ENCODE results near the gene METTL27.
"Not testable (repeated sequence)": the region's sequence is repeated elsewhere in the genome, so short reads cannot be mapped to it uniquely, and the experiment has no call there.

The METTL27 gene

DNA sequence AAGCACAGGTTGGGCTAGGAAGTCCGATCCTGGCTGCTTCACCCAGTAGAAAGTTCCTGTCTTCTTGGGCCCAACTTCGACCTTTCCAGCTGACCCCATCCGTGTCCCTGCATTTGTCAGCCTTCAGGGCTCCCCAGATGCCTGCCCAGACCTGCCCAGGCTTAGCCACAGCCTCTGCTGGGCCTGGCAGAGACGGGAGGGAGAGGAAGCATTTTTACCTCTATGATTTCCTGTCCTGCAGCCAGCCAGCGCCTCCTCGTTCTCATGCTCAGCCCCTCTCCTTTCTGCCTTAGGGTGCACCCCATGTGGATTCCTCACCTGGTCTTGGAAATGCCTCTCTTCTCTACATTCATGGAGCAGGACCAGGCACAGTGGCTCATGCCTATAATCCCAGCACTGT lies 3.7 kb downstream of the METTL27 start:
- no peak for DNase-seq

DNA sequence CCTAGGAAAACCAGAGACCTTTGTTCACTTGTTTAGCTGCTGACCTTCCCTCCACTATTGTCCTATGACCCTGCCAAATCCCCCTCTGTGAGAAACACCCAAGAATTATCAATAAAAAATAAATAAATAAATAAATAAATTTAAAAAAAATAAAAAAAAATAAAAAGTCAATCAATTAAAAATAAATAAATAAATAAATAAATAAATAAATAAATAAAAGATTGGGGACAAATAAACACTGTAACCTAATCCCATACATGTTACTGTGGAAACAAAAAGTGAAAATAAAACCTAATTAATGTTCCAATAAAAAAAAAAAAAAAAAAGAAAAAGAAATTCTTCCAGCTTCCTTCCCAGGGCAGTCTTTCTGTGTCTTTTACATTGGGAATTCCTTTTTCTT lies 5.1 kb downstream of the METTL27 start:
- DNase-seq = not testable (repeated sequence)

DNA sequence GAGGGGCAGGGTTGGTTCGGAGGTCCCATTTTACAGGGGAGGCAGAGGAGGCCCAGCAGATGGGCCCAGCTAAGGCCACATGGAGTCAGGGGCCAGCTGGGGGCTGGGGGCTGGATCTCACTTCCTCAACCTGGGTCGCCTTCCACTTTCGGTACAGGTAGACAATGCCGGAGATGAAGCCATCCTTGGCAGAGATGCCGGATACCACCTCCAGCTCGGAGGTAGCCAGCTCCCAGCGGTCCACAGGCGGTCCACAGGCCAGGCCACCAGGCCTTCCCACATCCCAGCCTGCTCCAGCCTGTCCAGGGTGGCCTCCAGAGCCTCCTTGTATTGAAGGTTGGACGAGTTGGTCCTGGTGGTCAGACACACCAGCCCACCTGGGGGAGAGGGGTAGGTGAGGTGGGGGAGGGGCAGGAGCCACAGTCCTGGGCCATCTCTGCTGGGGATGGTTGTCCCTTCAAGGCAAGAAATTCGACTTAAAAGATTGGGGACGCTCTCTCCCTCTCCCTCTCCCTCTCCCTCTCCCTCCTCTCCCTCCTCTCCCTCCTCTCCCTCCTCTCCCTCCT lies 7.6 kb downstream of the METTL27 start:
- no peak for DNase-seq

DNA sequence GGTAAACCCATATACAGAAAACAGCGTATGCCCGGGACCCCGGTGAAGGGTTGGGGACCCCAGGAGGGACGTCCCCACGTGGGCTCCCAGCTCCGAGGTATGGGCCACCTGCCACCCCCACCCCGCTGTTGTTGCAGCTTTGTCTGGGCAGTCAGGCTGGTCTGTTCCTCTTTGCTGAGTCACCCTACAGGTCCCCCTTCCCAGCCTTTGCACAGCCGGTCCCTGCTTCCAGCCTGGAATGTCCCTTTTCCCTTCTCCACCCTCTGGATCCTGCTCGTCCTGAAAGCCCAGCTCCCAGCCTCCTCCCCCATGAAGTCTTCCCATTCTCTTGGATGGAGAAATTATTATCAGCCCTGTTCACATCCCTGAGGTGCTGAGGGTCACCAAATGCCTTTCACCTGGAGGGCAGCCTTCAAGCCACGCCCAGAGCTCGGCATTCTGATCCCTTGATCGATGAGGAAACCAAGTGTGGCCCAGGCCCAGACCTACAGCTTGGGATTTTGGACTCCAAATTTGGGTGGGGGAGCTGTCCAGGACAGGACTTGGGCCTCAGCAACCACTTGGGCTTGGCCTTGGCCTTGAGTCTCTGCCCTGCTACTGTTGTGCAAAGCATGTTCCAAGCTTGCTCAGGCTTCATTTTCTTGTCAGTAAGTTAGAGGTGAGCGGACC lies 8.9 kb downstream of the METTL27 start:
- DNase-seq = no peak

DNA sequence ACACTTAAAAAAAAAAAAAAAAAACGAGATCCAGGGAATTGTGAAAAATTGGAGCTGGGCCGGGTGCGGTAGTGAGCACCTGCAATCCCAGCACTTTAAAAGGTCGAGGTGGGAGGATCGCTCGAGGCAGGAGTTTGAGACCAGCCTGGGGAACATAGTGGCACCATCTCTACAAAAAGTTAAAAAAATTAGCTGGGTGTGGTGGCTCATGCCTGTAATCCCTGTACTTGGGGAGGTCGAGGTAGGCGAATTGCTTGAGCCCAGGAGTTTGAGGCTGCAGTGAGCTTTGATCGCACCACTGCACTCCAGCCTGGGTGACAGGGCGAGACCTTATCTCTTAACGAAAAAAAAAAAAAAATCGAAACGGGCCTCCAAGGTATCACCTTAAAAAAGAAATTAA lies 9.5 kb downstream of the METTL27 start:
- no peak for DNase-seq

DNA sequence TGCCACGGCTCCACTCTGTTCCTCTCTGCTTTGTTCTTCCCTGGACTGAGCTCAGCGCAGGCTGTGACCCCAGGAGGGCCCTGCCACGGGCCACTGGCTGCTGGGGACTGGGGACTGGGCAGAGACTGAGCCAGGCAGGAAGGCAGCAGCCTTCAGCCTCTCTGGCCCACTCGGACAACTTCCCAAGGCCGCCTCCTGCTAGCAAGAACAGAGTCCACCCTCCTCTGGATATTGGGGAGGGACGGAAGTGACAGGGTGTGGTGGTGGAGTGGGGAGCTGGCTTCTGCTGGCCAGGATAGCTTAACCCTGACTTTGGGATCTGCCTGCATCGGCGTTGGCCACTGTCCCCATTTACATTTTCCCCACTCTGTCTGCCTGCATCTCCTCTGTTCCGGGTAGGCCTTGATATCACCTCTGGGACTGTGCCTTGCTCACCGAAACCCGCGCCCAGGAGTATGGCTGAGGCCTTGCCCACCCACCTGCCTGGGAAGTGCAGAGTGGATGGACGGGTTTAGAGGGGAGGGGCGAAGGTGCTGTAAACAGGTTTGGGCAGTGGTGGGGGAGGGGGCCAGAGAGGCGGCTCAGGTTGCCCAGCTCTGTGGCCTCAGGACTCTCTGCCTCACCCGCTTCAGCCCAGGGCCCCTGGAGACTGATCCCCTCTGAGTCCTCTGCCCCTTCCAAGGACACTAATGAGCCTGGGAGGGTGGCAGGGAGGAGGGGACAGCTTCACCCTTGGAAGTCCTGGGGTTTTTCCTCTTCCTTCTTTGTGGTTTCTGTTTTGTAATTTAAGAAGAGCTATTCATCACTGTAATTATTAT lies 10.3 kb downstream of the METTL27 start:
- DNase-seq = peak; percentile 82

DNA sequence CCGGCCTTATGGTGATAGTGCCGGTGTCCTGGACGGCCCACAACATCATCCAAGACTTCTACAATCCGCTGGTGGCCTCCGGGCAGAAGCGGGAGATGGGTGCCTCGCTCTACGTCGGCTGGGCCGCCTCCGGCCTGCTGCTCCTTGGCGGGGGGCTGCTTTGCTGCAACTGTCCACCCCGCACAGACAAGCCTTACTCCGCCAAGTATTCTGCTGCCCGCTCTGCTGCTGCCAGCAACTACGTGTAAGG lies 10.8 kb downstream of the METTL27 start:
- no peak for DNase-seq

DNA sequence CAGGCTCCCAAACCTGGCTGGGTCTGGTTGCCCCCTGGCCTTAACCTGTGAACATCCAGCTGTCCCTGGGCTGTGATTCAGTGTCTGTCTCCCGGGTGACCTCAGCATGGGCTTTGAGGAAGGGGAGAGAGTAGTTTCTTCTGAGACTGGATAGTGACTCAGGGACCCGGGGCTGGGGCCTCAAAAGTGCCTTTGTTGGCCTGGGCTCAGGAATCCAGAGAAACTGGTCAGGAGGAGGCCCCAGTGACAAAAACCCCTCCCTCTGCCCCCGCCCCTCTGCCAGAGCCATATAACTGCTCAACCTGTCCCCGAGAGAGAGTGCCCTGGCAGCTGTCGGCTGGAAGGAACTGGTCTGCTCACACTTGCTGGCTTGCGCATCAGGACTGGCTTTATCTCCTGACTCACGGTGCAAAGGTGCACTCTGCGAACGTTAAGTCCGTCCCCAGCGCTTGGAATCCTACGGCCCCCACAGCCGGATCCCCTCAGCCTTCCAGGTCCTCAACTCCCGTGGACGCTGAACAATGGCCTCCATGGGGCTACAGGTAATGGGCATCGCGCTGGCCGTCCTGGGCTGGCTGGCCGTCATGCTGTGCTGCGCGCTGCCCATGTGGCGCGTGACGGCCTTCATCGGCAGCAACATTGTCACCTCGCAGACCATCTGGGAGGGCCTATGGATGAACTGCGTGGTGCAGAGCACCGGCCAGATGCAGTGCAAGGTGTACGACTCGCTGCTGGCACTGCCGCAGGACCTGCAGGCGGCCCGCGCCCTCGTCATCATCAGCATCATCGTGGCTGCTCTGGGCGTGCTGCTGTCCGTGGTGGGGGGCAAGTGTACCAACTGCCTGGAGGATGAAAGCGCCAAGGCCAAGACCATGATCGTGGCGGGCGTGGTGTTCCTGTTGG lies 11.4 kb downstream of the METTL27 start, which contains the start of gene CLDN4:
TSS of gene CLDN4 (plus strand) at position 316 of the 903 bp plus-strand sequence. CDS start at position 522, 206 bp downstream.
- peak; percentile 70 for DNase-seq

DNA sequence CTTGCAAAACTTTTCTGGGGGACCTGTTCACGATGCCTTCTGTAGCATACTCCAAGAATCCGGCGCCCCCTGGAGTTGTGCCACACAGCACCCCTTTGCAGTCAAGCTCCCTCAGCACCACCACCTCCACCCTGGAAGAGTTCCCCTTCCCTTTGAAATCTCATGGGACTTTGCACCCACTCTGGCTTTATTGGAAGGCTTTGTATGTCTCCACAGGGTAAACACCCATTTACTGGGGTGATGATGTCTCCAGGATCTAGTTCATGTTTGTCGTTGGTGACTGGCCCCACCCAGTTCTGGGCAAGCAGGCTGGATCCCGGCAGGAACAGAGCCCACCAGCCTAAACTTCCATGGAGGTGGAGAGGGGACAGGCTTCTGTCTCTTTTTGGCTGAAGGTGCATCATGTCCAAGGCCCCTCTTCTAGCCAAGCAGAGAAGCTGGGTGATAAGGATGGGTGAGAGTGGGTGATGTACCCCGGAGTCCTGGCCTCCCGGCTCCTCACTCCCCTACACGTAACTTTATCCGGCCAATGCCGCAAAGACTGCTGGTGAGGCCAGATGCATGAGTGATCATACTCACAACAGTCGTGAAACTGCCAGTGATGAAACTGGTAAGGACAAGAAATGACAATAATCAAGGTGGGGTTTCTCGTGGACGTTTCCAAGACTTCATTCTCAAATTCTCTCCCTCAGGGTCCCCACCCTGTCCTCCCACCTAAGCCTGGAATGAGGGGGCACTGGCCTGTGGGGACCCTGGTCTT lies 12.2 kb downstream of the METTL27 start:
- DNase-seq = no peak

DNA sequence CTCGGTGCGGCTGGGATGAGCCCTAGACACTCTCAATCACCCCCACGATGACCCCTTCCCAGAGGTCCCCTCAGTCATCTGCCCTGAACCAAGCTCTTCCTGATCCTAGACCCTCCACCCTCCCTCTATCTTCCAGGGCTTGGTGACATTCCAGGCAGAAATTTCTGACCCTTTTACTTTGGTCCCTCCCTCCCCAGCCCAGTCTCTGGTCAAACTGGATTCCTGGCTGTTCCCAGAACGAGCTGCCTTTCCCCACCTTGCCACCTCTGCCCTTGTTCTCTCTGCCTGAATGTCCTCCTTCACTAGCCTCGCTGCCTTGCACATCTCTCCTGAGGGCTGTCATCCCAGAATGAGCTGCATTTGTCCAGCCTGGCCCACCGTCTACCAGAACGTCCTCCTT lies 12.8 kb downstream of the METTL27 start:
- no peak for DNase-seq

DNA sequence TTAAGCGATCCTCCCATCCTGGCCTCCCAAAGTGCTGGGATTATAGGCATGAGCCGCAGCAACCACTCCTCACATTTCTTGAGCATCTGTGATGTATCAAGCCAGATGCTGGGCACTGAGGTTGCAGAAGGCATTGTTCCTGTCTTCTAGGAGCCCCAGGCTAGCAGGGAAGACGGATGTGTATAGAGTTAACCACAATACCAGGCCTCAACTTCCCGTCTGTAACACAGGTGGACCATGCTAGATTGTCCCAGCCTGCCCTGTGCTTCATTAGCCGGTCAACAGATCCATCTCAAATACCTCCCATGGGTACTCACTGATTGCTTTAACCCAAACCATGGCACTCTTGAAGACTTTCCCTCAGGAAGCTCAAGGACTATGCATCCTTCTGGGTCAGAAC lies 13.3 kb downstream of the METTL27 start:
- DNase-seq = no peak

DNA sequence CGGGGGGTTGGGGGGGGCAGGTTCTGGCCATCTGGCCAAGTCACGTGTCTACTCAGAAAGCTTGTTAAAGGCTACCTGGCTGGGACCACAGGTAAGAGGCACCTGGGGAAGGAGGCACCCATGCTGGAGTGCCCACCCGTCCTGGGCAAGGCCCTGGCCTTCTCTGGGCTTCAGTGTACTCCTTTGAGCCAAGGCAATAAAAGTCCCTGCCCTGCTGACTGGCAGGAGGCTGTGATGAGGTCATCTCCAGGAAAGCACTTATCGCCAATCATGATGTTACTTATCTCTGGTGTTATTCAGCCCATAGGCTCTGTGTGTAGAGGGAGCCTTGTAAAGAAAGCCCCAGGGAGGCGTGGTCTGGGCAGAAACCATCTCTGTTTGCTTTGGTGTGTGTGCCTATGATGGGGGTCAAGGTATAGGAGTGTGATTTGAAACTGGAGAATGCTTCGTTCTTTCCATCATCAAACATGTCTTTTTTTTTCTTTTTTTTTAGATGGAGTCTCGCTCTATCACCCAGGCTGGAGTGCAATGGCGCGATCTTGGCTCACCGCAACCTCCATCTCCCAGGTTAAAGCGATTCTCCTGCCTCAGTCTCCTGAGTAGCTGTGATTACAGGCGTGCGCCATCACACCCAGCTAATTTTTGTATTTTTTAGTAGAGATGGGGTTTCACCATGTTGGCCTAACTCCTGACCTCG lies 14.1 kb downstream of the METTL27 start:
- peak; percentile 95 for DNase-seq

DNA sequence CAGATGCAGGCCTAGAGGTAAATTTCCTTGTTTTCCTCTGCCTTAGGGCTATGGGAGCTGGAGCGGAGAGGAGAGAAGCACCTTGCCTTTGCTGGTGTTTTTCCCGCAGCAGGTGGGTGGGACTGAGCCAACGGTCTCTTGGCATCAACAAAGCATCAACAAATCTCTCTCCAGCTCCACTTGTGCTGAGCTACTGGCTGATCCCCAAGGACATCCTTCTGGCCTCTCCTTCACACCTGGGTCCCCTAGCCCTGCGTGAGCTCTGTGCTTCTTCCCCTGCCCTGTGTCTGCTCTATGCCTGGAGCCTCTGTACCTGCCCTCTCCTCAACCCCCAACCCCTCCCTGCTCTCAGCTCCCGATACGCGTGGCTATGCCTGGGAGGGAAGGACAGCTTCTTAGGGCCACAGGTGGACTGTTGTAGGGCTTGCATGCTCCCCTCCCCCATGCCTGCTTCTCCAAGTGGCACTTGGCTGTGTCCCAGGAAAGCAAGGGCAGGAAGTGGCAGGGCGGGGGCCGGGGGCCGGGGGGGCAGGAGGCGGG lies 14.7 kb downstream of the METTL27 start:
- peak; percentile 95 for DNase-seq

DNA sequence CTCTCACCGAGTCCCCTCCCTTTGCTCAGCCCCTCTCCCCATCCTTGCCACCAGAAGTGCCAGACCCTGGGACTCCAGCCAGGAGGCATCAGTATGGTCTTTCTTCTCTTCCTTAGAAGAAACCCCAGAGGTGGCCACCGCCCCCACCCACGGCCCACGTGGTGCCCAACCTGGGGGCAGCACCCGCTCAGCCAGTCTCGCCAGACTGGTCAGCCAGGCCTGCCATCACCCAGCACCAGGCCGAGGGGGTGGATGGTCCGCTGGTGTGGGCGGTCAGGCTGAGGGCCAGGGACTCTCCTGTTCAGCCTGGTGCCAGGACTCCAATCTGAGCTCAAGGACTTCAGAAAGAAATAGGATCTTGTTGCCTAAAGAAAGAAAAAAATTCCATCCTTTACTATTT lies 17.3 kb downstream of the METTL27 start:
- DNase-seq = no peak

DNA sequence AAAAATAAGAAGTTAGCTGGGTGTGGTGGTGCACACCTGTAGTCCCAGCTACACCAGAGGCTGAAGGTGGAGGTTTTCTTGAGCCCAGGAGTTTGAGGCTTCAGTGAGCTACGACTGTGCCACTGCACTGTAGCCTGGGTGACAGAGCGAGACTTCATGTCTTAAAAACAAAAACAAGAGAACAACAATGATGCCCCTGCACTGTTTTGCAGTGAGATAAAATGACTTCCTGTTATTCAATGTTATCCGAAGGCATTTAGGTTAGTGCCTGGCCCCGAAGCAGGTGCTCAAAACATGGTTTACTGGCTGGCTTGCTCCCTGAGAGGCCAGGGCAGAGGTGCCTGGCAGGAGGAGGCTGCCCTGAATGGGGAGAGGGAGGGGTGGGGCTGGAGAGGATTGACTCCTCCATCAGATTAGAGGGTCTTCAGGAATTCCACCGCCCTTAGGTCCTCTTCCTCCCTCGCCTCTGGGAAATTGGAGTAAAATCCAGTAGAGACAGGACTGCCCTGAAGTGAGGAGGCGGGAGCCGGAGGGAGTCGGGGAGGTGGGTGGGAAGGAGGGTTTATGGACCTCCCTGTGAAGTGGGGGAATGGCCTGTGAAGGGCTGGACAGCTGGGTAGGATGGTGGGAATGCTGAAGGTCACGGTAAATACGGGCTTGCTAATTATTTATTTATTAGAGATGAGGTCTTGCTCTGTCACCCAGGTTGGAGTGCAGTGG lies 18.3 kb downstream of the METTL27 start:
- DNase-seq = no peak

DNA sequence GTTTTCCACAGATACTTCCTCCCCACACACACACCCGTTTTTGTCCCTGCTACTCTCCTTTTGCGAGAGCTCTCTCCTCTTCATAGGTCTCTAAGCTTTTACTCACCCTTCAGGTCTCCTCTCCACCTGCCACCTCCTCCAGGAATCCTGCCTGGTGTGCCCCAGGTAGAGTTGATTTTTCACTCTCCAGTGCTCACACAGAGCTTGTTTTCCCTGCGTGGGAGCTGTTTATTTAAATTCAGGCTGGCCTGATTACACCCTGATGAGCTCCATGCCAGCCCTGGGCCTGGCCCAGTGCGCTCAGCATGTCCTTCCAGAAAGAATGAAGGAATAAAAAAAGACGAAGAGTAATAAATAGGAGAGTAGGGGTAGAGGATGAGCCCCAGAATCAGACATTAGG lies 19.1 kb downstream of the METTL27 start:
- DNase-seq = no peak

DNA sequence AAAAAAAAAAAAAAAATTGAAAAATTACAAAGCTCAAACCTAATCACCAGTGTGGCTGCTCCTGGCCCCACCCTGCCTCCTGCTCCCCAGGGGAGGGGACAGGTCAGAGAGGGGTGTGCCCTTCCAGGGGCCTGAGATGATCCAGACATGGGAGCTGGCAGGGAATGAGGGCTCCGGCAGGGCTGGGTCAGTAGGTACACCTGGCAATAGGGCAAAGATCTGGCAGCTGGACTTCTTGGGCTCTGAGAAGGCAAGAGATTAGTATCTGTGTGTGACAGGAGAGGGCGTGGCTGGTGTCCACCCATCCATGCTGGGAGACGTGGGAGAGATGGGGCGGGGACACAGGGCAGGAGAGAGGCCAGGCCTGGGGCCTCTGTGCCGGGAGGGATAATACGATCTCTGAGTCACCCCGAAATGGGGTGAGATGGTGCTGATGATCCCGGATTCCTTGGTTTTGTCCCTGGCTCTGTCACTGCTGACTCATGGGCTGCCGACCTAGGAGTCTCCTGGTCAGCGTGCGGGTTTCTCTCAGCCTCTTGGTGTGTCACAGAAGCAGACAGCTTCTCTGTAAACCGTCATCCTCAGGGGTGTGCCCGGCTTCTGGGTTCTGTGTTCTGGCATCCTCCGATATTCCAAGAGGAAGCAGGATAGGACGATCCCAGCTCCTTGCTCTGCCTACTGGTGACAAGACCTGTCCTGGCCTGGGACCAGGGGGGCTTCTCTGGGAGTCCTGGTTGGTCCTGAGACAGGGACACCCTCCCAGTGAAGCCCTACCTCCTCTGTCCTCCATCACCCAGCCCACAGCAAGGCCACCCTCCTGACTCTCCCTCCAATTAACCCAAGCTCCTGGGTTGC lies 19.8 kb downstream of the METTL27 start:
- DNase-seq = no peak

DNA sequence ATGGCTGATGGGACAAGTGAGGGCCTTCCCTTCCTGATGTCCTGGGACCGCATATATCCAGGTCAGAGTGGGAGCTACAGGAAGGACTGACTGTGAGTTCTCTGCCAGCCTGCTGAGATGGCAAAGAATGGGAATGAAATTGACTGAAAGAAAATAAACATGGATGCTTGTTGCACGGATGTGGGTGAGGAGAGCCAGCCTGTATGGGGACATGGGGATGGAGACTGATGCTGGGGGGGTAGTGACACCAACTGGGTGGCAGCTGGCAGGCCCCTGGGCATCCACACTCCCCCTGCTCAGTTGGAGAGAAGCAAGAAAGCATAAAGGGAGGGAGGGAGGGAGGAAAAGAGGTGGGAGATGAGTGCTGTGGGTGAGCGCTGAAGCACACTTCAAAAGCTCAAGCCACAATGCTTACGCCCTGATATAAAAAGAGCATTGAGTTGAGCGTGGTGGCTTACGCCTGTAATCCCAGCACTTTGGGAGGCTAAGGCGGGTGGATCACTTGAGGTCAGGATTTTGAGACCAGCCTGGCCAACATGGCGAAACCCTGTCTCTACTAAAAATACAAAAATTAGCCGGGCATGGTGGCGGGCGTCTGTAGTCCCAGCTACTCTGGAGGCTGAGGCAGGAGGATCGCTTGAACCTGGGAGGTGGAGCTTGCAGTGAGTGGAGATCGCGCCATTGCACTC lies 20.6 kb downstream of the METTL27 start:
- DNase-seq = not testable (repeated sequence)

DNA sequence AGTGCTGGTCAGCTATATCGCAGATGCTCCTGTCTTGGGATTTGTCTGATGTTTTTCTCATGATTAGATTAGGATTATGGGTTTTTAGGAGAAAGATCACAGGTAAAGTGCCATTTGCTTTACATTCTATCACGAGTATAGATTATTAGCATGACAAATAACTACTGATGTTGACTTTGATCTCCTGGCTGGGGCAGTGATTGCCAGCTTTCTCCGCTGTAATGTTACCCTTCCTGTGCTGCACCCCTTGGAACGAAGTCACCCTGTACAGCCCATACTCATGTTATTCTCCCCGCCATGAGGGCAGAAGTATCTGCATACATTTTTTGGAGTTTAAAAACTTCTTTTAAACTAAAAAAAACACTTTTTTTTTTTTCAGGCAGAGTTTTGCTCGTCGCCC lies 22.3 kb downstream of the METTL27 start:
- no peak for DNase-seq

Data from NCI-H774 (cell line).